ENCODE results near the gene POU2AF1. TPM values are rescaled to one million over a fixed set of nuclear protein-coding genes. Genes with fewer than 3 reads are reported as not detected.

POU2AF1 gene
- total and polyA plus RNA-seq, 2 of the 13 experiments (the other 11 are each of a cell fraction or from before 2014, with no cell fraction given), result 1.9 to 3.6 TPM

DNA sequence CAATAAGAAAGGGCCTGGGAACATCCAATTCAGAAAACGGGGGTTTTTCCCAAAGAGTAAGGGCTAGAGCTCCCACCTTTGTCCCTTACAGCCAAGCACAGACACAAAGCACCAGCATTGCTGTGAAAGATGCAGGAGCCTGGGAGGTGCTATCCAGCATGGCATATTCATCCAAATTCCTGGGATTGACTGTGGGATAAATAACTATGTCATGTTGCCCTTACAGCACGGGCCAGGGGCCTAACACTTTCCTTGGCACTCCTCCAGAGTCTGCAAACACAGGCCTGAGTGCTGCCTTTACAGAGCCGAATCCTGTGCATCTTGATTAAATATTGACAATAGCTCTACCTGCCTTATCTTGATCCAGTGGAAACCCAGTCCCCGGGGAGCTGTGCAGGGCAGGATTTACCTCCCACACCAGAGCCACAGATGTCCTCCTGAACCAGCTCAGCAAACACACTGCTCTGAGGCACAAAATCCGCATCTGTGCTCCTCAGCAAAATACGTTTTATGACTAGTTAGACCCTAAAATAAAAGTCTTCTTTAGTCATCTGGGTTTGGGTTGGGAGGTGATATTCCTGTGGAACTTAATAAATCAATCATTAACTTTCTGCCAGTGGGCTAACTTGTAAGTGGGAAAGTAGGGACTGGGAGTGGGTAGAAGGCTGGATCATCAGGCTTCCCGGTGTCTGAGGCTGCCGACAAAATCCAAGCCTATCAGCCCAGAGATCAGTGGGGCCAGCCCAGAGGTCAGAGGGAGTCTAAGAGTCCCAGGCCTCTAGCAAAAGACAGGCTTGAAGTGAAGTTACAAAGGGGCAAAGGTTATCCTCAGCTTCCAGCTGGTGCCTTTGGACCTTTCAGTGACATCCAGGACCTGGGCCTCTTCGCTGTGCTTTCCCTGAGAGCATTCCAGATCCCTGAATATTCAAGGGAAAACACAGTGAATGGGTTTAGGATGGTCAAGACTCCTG, 44.3 kb downstream of the POU2AF1 start (continued):
- TF ChIP-seq PRDM10 (CRISPR knock-in tag; IDR thresholded peaks at IDR 0.05; ENCODE audit: low read depth) (peak; percentile 68), ZNF256 (CRISPR knock-in tag; conservative IDR thresholded peaks at IDR 0.05) (peak; percentile 40; the same call in 1 of the 2 replicates), SRSF4 (IDR thresholded peaks at IDR 0.05; ENCODE audit: low read depth, low read length, poor library complexity, severe bottlenecking) (no peak), HOXD1 (CRISPR knock-in tag; IDR thresholded peaks at IDR 0.05) (0 out of 2 replicates have a peak, but pooled peaks have one; percentile 27), SNAPC5 (CRISPR knock-in tag; IDR thresholded peaks at IDR 0.05; ENCODE audit: borderline replicate concordance) (0 out of 2 replicates have a peak, but pooled peaks have one; percentile 8), ZNF784 (CRISPR knock-in tag; IDR thresholded peaks at IDR 0.05; ENCODE audit: borderline replicate concordance) (peak; percentile 36; the same call in 1 of the 2 replicates), ZNF12 (CRISPR knock-in tag; IDR thresholded peaks at IDR 0.05) (peak; percentile 80; the same call in 1 of the 2 replicates), ZMYM4 (CRISPR knock-in tag; IDR thresholded peaks at IDR 0.05) (peak; percentile 66), NR2C2 (CRISPR knock-in tag; IDR thresholded peaks at IDR 0.05; ENCODE audit: borderline replicate concordance) (peak; percentile 88), FOXJ3 (CRISPR knock-in tag; IDR thresholded peaks at IDR 0.05; ENCODE audit: borderline replicate concordance) (0 out of 2 replicates have a peak, but pooled peaks have one; percentile 40), HHEX (CRISPR knock-in tag; IDR thresholded peaks at IDR 0.05) (peak; percentile 14; the same call in 1 of the 2 replicates), HNF4G (IDR thresholded peaks at IDR 0.05; ENCODE audit: borderline replicate concordance, low read depth, low read length) (peak; percentile 98), HNF4G (CRISPR knock-in tag; IDR thresholded peaks at IDR 0.05; ENCODE audit: borderline replicate concordance, low read depth) (peak; percentile 72), ZNF652 (CRISPR knock-in tag; IDR thresholded peaks at IDR 0.05; ENCODE audit: borderline replicate concordance, low read depth) (peak; percentile 49; the same call in 1 of the 2 replicates), XRCC5 (optimal IDR thresholded peaks at IDR 0.05; ENCODE audit: low read length) (peak; percentile 17), ARID3A (IDR thresholded peaks at IDR 0.05; ENCODE audit: low read depth, low read length) (peak; percentile 54; the same call in 1 of the 2 replicates), STAG1 (CRISPR knock-in tag; IDR thresholded peaks at IDR 0.05) (peak; percentile 37), HMG20A (CRISPR knock-in tag; IDR thresholded peaks at IDR 0.05; ENCODE audit: borderline replicate concordance) (peak; percentile 85)
- TF ChIP-seq, protein P1, sequence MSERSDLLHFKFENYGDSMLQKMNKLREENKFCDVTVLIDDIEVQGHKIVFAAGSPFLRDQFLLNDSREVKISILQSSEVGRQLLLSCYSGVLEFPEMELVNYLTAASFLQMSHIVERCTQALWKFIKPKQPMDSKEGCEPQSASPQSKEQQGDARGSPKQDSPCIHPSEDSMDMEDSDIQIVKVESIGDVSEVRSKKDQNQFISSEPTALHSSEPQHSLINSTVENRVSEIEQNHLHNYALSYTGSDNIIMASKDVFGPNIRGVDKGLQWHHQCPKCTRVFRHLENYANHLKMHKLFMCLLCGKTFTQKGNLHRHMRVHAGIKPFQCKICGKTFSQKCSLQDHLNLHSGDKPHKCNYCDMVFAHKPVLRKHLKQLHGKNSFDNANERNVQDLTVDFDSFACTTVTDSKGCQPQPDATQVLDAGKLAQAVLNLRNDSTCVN (CRISPR knock-in tag; IDR thresholded peaks at IDR 0.05; ENCODE audit: borderline replicate concordance), result 0 out of 2 replicates have a peak, but pooled peaks have one; percentile 17
- TF ChIP-seq, protein P2, sequence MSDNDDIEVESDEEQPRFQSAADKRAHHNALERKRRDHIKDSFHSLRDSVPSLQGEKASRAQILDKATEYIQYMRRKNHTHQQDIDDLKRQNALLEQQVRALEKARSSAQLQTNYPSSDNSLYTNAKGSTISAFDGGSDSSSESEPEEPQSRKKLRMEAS (IDR thresholded peaks at IDR 0.05), result peak; percentile 62
